8988T (cell line): Measurements from ENCODE around the gene BRI3.
"Not testable (repeated sequence)": the region's sequence is repeated elsewhere in the genome, so short reads cannot be mapped to it uniquely, and the experiment has no call there.

ENCODE experiments used
- DNase-seq: peaks from one replicate; pipeline ENCODE4 v3.0.0; 2011

The BRI3 gene

GRCh38 chr7:98315994-98316527 is 34.6 kb downstream of the BRI3 start:
- not testable (repeated sequence) for DNase-seq

GRCh38 chr7:98317366-98318040 is 36.0 kb downstream of the BRI3 start:
- no peak for DNase-seq

- DNase-seq = no peak
Measured at GRCh38 chr7:98319176-98319575, 37.7 kb downstream of the BRI3 start.

- DNase-seq = no peak
Measured at GRCh38 chr7:98321301-98321700, 39.8 kb downstream of the BRI3 start.

- no peak for DNase-seq
Measured at GRCh38 chr7:98322331-98323270, 41.1 kb downstream of the BRI3 start.

- DNase-seq = no peak
Measured at GRCh38 chr7:98323597-98324322, 42.3 kb downstream of the BRI3 start.

- no peak for DNase-seq
Measured at GRCh38 chr7:98324782-98325181, 43.3 kb downstream of the BRI3 start.

GRCh38 chr7:98329100-98329790 is 47.8 kb downstream of the BRI3 start:
- no peak for DNase-seq

GRCh38 chr7:98329791-98330373 is 48.4 kb downstream of the BRI3 start:
- DNase-seq = no peak

GRCh38 chr7:98330926-98331529 is 49.5 kb downstream of the BRI3 start:
- no peak for DNase-seq

GRCh38 chr7:98334081-98334480 is 52.6 kb downstream of the BRI3 start:
- DNase-seq = no peak

GRCh38 chr7:98335411-98335977 is 54.0 kb downstream of the BRI3 start:
- no peak for DNase-seq

- no peak for DNase-seq
Measured at GRCh38 chr7:98338441-98338840, 57.0 kb downstream of the BRI3 start.

- DNase-seq = no peak
Measured at GRCh38 chr7:98339043-98339442, 57.6 kb downstream of the BRI3 start.

GRCh38 chr7:98341106-98341505 is 59.6 kb downstream of the BRI3 start:
- DNase-seq = no peak
